Natural killer cell (primary cell): ENCODE data around the gene CAMTA1. TPM values are rescaled to one million over a fixed set of nuclear protein-coding genes. Genes with fewer than 3 reads are reported as not detected.

Experiments used
- ATAC-seq, 3 donors: fragments of 150-1000 bp in 2 of 3; fragments of 200-7000 bp in 1 of 3; cut with Tn5 transposase; 1 replicate in 1 of 3; 2 replicates in 2 of 3; pipeline ENCODE4 v1.10.0; 2021; ENCODE audit warnings: mild to moderate bottlenecking in 2 of 3, moderate library complexity in 2 of 3
- DNase-seq, 2 donors: peaks; one replicate each; pipeline versions ENCODE4 v3.0.0 to v3.0.0-alpha.2; 2013 to 2021; ENCODE audit warnings: mixed read lengths in 1 of 2
- H3K27ac ChIP-seq: one replicate; pipeline ENCODE4 v1.5.1; 2013; ENCODE audit warnings: mild to moderate bottlenecking, low read length
- H3K27me3 ChIP-seq: one replicate; pipeline ENCODE4 v1.6.1; 2013; ENCODE audit warnings: low read length; ENCODE audit not compliant: control insufficient read depth, insufficient read depth
- H3K36me3 ChIP-seq: one replicate; pipeline ENCODE4 v1.6.1; 2013; ENCODE audit warnings: low read length; ENCODE audit not compliant: control insufficient read depth, insufficient read depth
- H3K4me1 ChIP-seq: one replicate; pipeline ENCODE4 v1.6.1; 2013; ENCODE audit warnings: low read length; ENCODE audit not compliant: control insufficient read depth, insufficient read depth
- H3K4me3 ChIP-seq: one replicate; pipeline ENCODE4 v1.5.1; 2013; ENCODE audit warnings: low read length
- H3K9me3 ChIP-seq: one replicate; pipeline ENCODE4 v1.6.1; 2013; ENCODE audit warnings: low read length; ENCODE audit not compliant: control insufficient read depth, insufficient read depth
- H3K27ac Mint-ChIP-seq, 2 donors: one replicate each; pipeline ENCODE4 v1.8.0; 2022; ENCODE audit warnings: mild to moderate bottlenecking in 2 of 2, mixed read lengths in 2 of 2, moderate library complexity in 1 of 2
- H3K27me3 Mint-ChIP-seq, 2 donors: one replicate each; pipeline ENCODE4 v1.8.0; 2022; ENCODE audit warnings: low read depth in 2 of 2, mixed read lengths in 2 of 2
- H3K36me3 Mint-ChIP-seq: one replicate; pipeline ENCODE4 v1.8.0; 2022; ENCODE audit warnings: mixed read lengths
- H3K4me1 Mint-ChIP-seq, 2 donors: one replicate each; pipeline ENCODE4 v1.8.0; 2022; ENCODE audit warnings: mixed read lengths in 2 of 2
- H3K4me3 Mint-ChIP-seq: one replicate; pipeline ENCODE4 v1.8.0; 2022; ENCODE audit warnings: mild to moderate bottlenecking, moderate library complexity, mixed read lengths
- H3K9me3 Mint-ChIP-seq, 2 donors: one replicate each; pipeline ENCODE4 v1.8.0; 2022; ENCODE audit warnings: mixed read lengths in 2 of 2
- WGBS: methylation state at CpG from one replicate; pipeline ENCODE4 v1.1.7; 2013; ENCODE audit warnings: missing lambda C conversion rate; ENCODE audit not compliant: insufficient coverage; 5-methylcytosine and 5-hydroxymethylcytosine counted together
- intact Hi-C: fragments of 100-400 bp; cut with micrococcal nuclease; formaldehyde crosslinking; loops from one replicate; pipeline ENCODE4 v1.14.2; 2022
- total RNA-seq, 4 donors: library from RNA; stranded (reverse); fragments of 120-200 nt in 1 of 4; gene quantifications; one replicate each; pipeline versions ENCODE4 v1.2.3 to v1.2.4, GENCODE V29; 2013 to 2022
- TF ChIP-seq, protein P1 (sequence below): fragments of 200-600 bp; IDR thresholded peaks from one replicate; pipeline ENCODE4 v1.8.0; 2022; ENCODE audit warnings: antibody characterized with exemption

CAMTA1 gene
- total RNA-seq, 3 donors from 2014 or later (not counting 1 experiment from before 2014, with no cell fraction given), result 40.6 to 53.3 (median 44.9) TPM

DNA sequence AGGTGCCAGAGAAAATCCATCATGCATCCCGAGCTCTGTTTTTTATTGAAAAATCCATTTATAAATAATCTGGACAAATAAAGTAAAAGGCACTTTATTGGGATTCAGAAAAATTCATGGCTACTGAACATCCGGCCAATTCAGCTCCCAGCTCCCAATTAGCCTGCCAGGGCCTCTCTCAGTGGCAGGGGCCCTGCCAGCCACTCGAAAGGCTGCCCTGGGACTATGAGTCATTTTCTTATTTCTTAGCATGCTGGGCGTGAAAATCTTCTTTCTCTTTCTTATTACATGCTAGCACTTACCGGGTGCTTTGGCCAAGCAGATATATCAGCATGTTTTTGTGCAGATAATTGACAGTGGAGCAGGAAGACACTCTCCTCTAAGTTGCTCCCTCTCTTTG, 283.3 kb downstream of the CAMTA1 start:
- H3K27me3 ChIP-seq, result no peaks in the 10 kb centered on the region
- intact Hi-C loops, result no loop called here
- TF ChIP-seq, protein P1, sequence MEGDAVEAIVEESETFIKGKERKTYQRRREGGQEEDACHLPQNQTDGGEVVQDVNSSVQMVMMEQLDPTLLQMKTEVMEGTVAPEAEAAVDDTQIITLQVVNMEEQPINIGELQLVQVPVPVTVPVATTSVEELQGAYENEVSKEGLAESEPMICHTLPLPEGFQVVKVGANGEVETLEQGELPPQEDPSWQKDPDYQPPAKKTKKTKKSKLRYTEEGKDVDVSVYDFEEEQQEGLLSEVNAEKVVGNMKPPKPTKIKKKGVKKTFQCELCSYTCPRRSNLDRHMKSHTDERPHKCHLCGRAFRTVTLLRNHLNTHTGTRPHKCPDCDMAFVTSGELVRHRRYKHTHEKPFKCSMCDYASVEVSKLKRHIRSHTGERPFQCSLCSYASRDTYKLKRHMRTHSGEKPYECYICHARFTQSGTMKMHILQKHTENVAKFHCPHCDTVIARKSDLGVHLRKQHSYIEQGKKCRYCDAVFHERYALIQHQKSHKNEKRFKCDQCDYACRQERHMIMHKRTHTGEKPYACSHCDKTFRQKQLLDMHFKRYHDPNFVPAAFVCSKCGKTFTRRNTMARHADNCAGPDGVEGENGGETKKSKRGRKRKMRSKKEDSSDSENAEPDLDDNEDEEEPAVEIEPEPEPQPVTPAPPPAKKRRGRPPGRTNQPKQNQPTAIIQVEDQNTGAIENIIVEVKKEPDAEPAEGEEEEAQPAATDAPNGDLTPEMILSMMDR, result no peak
- DNase-seq (no peak), ATAC-seq (no peak)
- Mint-ChIP-seq H3K27me3 (peaks cover 10 to 19% of the 10 kb centered on the region in 2 donors), H3K4me3 (no peak overlapping the region), H3K9me3 (no peaks in the 10 kb centered on the region), H3K27ac (no peak overlapping the region), H3K36me3 (no peaks in the 10 kb centered on the region), H3K4me1 (no peaks in the 10 kb centered on the region)
- H3K27ac ChIP-seq, result no peak overlapping the region
- H3K9me3 ChIP-seq, result no peaks in the 10 kb centered on the region
- no peak overlapping the region for H3K4me3 ChIP-seq
- no peaks in the 10 kb centered on the region for H3K4me1 ChIP-seq
- no peaks in the 10 kb centered on the region for H3K36me3 ChIP-seq
- WGBS, result 90% methylated on average over 4 of the region's 5 CpGs

DNA sequence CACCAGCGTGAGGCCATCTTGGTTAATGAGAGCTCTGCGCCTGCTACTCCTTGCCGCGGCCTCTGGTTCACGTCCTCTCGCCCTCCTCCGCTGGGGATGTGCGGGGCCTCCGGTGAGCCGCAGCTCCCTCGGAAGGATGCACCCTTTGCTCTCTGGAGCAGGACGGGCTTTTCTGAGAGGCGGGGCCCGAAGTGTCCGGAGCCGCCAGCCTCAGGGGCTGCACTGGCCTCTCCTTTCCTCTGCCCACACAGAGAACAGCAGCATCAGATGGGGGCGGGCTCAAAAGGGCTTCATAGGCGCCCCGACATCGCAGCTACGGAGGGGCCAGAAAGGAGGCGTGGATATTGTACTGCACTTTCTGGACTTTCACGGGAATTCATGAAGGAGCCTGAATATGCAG, 284.7 kb downstream of the CAMTA1 start:
- Mint-ChIP-seq H3K27ac (no peak overlapping the region), H3K27me3 (peaks cover 10% of the 10 kb centered on the region in 2 donors), H3K4me3 (no peak overlapping the region), H3K36me3 (no peaks in the 10 kb centered on the region), H3K9me3 (no peaks in the 10 kb centered on the region), H3K4me1 (no peaks in the 10 kb centered on the region)
- Histone ChIP-seq H3K27me3 (no peaks in the 10 kb centered on the region), H3K36me3 (no peaks in the 10 kb centered on the region), H3K9me3 (no peaks in the 10 kb centered on the region), H3K4me3 (no peak overlapping the region), H3K27ac (no peak overlapping the region), H3K4me1 (no peaks in the 10 kb centered on the region)
- no peak for DNase-seq
- 23% methylated on average over 23 of the region's 23 CpGs for WGBS
- no peak for ATAC-seq
- intact Hi-C loops, result no loop called here
- TF ChIP-seq, protein P1, result no peak

DNA sequence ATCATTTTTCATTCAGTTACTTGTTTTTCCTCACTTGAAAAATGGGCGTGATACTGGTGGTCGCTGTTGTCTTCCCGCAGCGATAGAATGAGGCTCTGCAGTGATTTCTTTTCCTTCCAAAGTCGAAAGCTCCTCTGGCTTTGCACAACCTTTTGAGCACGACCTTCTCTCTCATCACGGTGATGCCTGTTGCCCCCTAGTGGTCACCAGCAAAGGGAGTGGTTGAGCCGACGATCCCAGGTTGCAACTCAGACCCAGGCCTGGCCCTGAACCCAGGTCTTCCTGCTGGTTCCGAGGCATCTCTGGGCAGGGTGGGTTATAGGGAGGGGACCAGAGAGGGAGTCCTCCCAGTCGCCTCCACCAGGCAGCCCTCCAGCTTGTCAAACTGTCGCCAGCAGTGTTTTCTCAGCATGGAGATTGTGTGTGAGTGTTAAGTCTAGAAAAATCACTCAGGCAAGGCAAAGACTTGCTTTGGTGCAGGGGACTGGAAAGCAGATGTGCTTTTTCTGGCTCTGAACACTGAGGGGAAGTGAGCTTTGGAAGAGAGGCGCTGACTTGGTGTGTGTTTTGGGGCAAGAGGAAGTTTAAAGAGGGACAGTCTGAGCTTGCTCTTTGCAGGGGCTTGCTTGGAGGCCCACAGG, 285.3 kb downstream of the CAMTA1 start:
- Mint-ChIP-seq H3K4me1 (no peaks in the 10 kb centered on the region), H3K9me3 (peaks cover 0 to 2% of the 10 kb centered on the region in 2 donors), H3K27me3 (peaks cover 12 to 14% of the 10 kb centered on the region in 2 donors), H3K4me3 (no peak overlapping the region), H3K27ac (no peak overlapping the region), H3K36me3 (no peaks in the 10 kb centered on the region)
- Histone ChIP-seq H3K27ac (no peak overlapping the region), H3K36me3 (no peaks in the 10 kb centered on the region), H3K27me3 (no peaks in the 10 kb centered on the region), H3K9me3 (no peaks in the 10 kb centered on the region), H3K4me1 (no peaks in the 10 kb centered on the region), H3K4me3 (no peak overlapping the region)
- DNase-seq, result peak in 1 of 2 donors; percentile 71
- WGBS, result 8% methylated on average over 13 of the region's 13 CpGs
- intact Hi-C loops, result no loop called here
- TF ChIP-seq, protein P1, result peak; percentile 72
- ATAC-seq, result peak in 2 of 3 donors; percentile 42 to 68

DNA sequence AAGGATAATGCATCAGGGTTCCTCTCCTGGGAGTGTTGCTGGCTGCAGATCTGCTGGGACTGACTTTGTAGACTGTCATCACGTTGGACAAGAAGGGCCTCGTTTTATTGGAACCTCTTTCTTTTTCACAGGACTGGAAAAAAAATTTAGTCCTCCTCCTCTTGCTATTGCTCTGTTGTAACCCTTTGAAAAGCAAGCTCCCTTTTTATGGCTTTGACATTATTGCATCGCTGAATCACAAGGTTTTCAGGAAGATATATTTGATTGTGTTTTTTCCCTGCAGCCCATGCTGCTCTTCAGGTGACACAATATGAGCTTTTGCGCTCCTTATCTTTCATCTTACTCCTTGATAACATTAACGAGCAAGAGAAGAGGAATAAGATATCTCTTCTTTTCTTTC, 290.9 kb downstream of the CAMTA1 start:
- H3K9me3 ChIP-seq, result no peaks in the 10 kb centered on the region
- no peak overlapping the region for H3K4me3 Mint-ChIP-seq
- H3K27ac Mint-ChIP-seq, result no peak overlapping the region
- H3K36me3 ChIP-seq, result no peaks in the 10 kb centered on the region
- H3K36me3 Mint-ChIP-seq, result peaks cover 6% of the 10 kb centered on the region
- no peaks in the 10 kb centered on the region for H3K27me3 ChIP-seq
- peaks cover 0 to 3% of the 10 kb centered on the region in 2 donors for H3K9me3 Mint-ChIP-seq
- H3K4me1 Mint-ChIP-seq, result no peaks in the 10 kb centered on the region
- H3K4me1 ChIP-seq, result no peaks in the 10 kb centered on the region
- peaks cover 7 to 22% of the 10 kb centered on the region in 2 donors for H3K27me3 Mint-ChIP-seq
- H3K27ac ChIP-seq, result no peak overlapping the region
- 55% methylated on average over 2 of the region's 5 CpGs for WGBS
- ATAC-seq, result no peak
- TF ChIP-seq, protein P1, result no peak
- no peak for DNase-seq
- intact Hi-C loops, result no loop called here
- no peak overlapping the region for H3K4me3 ChIP-seq
